HCT116 (cell line): ENCODE measurements around the gene OR6J1. TPM values are rescaled to one million over a fixed set of nuclear protein-coding genes. Genes with fewer than 3 reads are reported as not detected.

Experiments
- ATAC-seq: fragments of 200-7000 bp; cut with Tn5 transposase; 2 replicates; pipeline ENCODE4 v1.9.1; 2020; ENCODE audit warnings: mild to moderate bottlenecking, moderate library complexity
- BruUV-seq: library from RNA; stranded (reverse); fragments of 400-500 nt; replicated peaks from 2 replicates; lab custom pipeline; 2021; lab: Mats Ljungman, UMichigan
- CTCF ChIA-PET: fragments of 300-600 bp; sonication (Branson Sonifier 250); formaldehyde crosslinking; loops from one replicate; lab custom pipeline; 2021; ENCODE audit warnings: antibody characterized with exemption; lab: Charles Lee
- POLR2A ChIA-PET: fragments of 300-600, 350-600 bp; sonication (Branson Sonifier 250); formaldehyde crosslinking; loops from one replicate; lab custom pipeline; 2021; ENCODE audit warnings: antibody characterized with exemption; lab: Charles Lee
- RAD21 ChIA-PET, 2 experiments: fragments of 300-600 bp; sonication (Branson Sonifier 250); formaldehyde crosslinking; loops; one replicate each; lab custom pipeline; 2023; ENCODE audit warnings: low total read pairs in 2 of 2; ENCODE audit not compliant: uncharacterized antibody in 2 of 2, unreplicated experiment in 2 of 2, low non-redundant PET in 1 of 2; lab: Charles Lee
- DNase-seq: peaks from one replicate; pipeline ENCODE4 v3.0.0-alpha.2; 2010; ENCODE audit warnings: low read depth, low spot score
- H2AFZ ChIP-seq: fragments of 200-600 bp; shearing (Covaris generic), sonication (generic); 2 replicates; pipeline ENCODE4 v1.6.1; 2017; ENCODE audit warnings: low read depth, mixed run types, mixed read lengths, antibody characterized with exemption, low read length; ENCODE audit not compliant: poor library complexity, severe bottlenecking
- H3K27ac ChIP-seq: 2 replicates; pipeline ENCODE4 v1.5.1; 2012; ENCODE audit warnings: low read depth, low read length
- H3K27me3 ChIP-seq: fragments of 200-600 bp; sonication (generic); 2 replicates; pipeline ENCODE4 v1.6.1; 2016; ENCODE audit warnings: mixed run types, low read length, mixed read lengths; ENCODE audit not compliant: insufficient read depth
- H3K36me3 ChIP-seq, 2 experiments: fragments of 200-500 bp in 1 of 2; fragments of 200-600 bp in 1 of 2; sonication (Bioruptor generic) in 1 of 2; sonication (generic) in 1 of 2; 2 replicates each; pipeline versions ENCODE4 v1.5.1 to v1.6.1; 2014 to 2016; ENCODE audit warnings: low read length in 2 of 2, inconsistent platforms in 1 of 2, mixed read lengths in 1 of 2, mixed run types in 1 of 2; ENCODE audit not compliant: insufficient read depth in 2 of 2, control insufficient read depth in 1 of 2
- H3K4me1 ChIP-seq, 2 experiments: fragments of 200-600 bp in 1 of 2; sonication (generic) in 1 of 2; 2 replicates each; pipeline versions ENCODE4 v1.5.1 to v1.6.1; 2012 to 2017; ENCODE audit warnings: low read length in 2 of 2, inconsistent platforms in 1 of 2, mild to moderate bottlenecking in 1 of 2, mixed read lengths in 1 of 2, mixed run types in 1 of 2, moderate library complexity in 1 of 2; ENCODE audit not compliant: insufficient read depth in 2 of 2, control insufficient read depth in 1 of 2
- H3K4me2 ChIP-seq: fragments of 200-600 bp; sonication (generic); 2 replicates; pipeline ENCODE4 v1.6.1; 2017; ENCODE audit warnings: mixed run types, low read length, mixed read lengths
- H3K4me3 ChIP-seq, 2 experiments: fragments of 200-600 bp in 1 of 2; sonication (generic) in 1 of 2; replicated peaks in 1 of 2; 2 replicates each; pipeline ENCODE4 v1.5.1; 2011 to 2016; ENCODE audit warnings: low read length in 2 of 2, control low read depth in 1 of 2, low read depth in 1 of 2, mild to moderate bottlenecking in 1 of 2, mixed read lengths in 1 of 2, mixed run types in 1 of 2
- H3K79me2 ChIP-seq: fragments of 200-600 bp; sonication (generic); 2 replicates; pipeline ENCODE4 v1.6.1; 2017; ENCODE audit warnings: mild to moderate bottlenecking, mixed run types, low read length, moderate library complexity, mixed read lengths; ENCODE audit not compliant: insufficient read depth
- H3K9ac ChIP-seq: fragments of 200-600 bp; sonication (generic); 2 replicates; pipeline ENCODE4 v1.6.1; 2016; ENCODE audit warnings: low read length, mixed read lengths
- H3K9me2 ChIP-seq: fragments of 200-600 bp; sonication (generic), shearing (Covaris generic); 2 replicates; pipeline ENCODE4 v1.6.1; 2017; ENCODE audit warnings: mixed run types, mild to moderate bottlenecking, moderate library complexity; ENCODE audit not compliant: insufficient read depth
- H3K9me3 ChIP-seq, 2 experiments: fragments of 200-500 bp in 1 of 2; fragments of 200-600 bp in 1 of 2; sonication (Bioruptor generic) in 1 of 2; sonication (generic) in 1 of 2; 2 replicates each; pipeline ENCODE4 v1.6.1; 2014 to 2017; ENCODE audit warnings: low read length in 2 of 2, mixed read lengths in 2 of 2, inconsistent platforms in 1 of 2, low read depth in 1 of 2, mild to moderate bottlenecking in 1 of 2, mixed run types in 1 of 2, moderate library complexity in 1 of 2; ENCODE audit not compliant: control insufficient read depth in 1 of 2, insufficient read depth in 1 of 2
- H4K20me1 ChIP-seq: fragments of 200-600 bp; sonication (generic), shearing (Covaris generic); 2 replicates; pipeline ENCODE4 v1.6.1; 2017; ENCODE audit warnings: mixed run types, mild to moderate bottlenecking, moderate library complexity; ENCODE audit not compliant: insufficient read depth
- ATF3 ChIP-seq: IDR thresholded peaks from 2 replicates; pipeline ENCODE4 v1.6.1; 2012
- CBX3 ChIP-seq: IDR thresholded peaks from 2 replicates; pipeline ENCODE4 v1.6.1; 2012; ENCODE audit warnings: low read depth
- CEBPB ChIP-seq: IDR thresholded peaks from 2 replicates; pipeline ENCODE4 v1.6.1; 2012; ENCODE audit warnings: low read depth
- CTCF ChIP-seq, 3 experiments: fragments of 200-600 bp in 1 of 3; sonication (generic) in 1 of 3; IDR thresholded peaks in 2 of 3; conservative IDR thresholded peaks in 1 of 3; 2 replicates each; pipeline ENCODE4 v1.5.1; 2012 to 2017; ENCODE audit warnings: low read depth in 2 of 3, low read length in 2 of 3, antibody characterized with exemption in 1 of 3, borderline replicate concordance in 1 of 3, control low read depth in 1 of 3, mild to moderate bottlenecking in 1 of 3, mixed read lengths in 1 of 3, mixed run types in 1 of 3, moderate library complexity in 1 of 3; ENCODE audit not compliant: insufficient read depth in 1 of 3
- EGR1 ChIP-seq: IDR thresholded peaks from 2 replicates; pipeline ENCODE4 v1.6.1; 2012; ENCODE audit warnings: low read depth
- ELF1 ChIP-seq: IDR thresholded peaks from 2 replicates; pipeline ENCODE4 v1.6.1; 2012; ENCODE audit warnings: low read depth, borderline replicate concordance
- EZH2phosphoT487 ChIP-seq: fragments of 200-600 bp; IDR thresholded peaks from 2 replicates; pipeline ENCODE4 v1.6.1; 2018; ENCODE audit warnings: antibody characterized with exemption, borderline replicate concordance
- FOSL1 ChIP-seq: IDR thresholded peaks from 2 replicates; pipeline ENCODE4 v1.6.1; 2012; ENCODE audit warnings: low read depth
- JUND ChIP-seq: IDR thresholded peaks from 2 replicates; pipeline ENCODE4 v1.6.1; 2012
- MAX ChIP-seq: IDR thresholded peaks from 2 replicates; pipeline ENCODE4 v1.6.1; 2012
- POLR2A ChIP-seq: IDR thresholded peaks from 2 replicates; pipeline ENCODE4 v1.7.0; 2011; ENCODE audit warnings: borderline replicate concordance; ENCODE audit not compliant: insufficient read depth, insufficient read length; ENCODE audit errors: extremely low read depth
- RAD21 ChIP-seq: IDR thresholded peaks from 2 replicates; pipeline ENCODE4 v1.6.1; 2012; ENCODE audit warnings: low read depth, mild to moderate bottlenecking
- REST ChIP-seq: IDR thresholded peaks from 2 replicates; pipeline ENCODE4 v1.6.1; 2012; ENCODE audit warnings: low read depth
- SIN3A ChIP-seq: IDR thresholded peaks from 2 replicates; pipeline ENCODE4 v1.6.1; 2012; ENCODE audit warnings: low read depth
- SP1 ChIP-seq: IDR thresholded peaks from 2 replicates; pipeline ENCODE4 v1.6.1; 2012; ENCODE audit warnings: low read depth
- SRF ChIP-seq: IDR thresholded peaks from 2 replicates; pipeline ENCODE4 v1.6.1; 2012; ENCODE audit warnings: low read depth
- TCF7L2 ChIP-seq: IDR thresholded peaks from 2 replicates; pipeline ENCODE4 v1.7.0; 2011; ENCODE audit warnings: borderline replicate concordance, inconsistent platforms; ENCODE audit not compliant: insufficient read depth, insufficient read length; ENCODE audit errors: extremely low read depth
- ZBTB33 ChIP-seq: IDR thresholded peaks from 2 replicates; pipeline ENCODE4 v1.6.1; 2011; ENCODE audit warnings: mild to moderate bottlenecking, low read length, moderate library complexity; ENCODE audit not compliant: insufficient replicate concordance; ENCODE audit errors: extremely low read depth
- ZFX ChIP-seq: fragments of 450-650 bp; IDR thresholded peaks from 2 replicates; pipeline ENCODE4 v1.6.1; 2017
- ZNF274 ChIP-seq: fragments of 200-500 bp; sonication (Bioruptor generic); IDR thresholded peaks from 2 replicates; pipeline ENCODE4 v1.6.1; 2014; ENCODE audit warnings: mild to moderate bottlenecking, low read depth, low read length, inconsistent platforms
- intact Hi-C: fragments of 100-400 bp; cut with micrococcal nuclease; formaldehyde crosslinking; loops from 2 replicates; pipeline ENCODE4 v1.10.0; 2022
- total RNA-seq: library from RNA; stranded (reverse); gene quantifications from one replicate; pipeline ENCODE4 v1.2.1, GENCODE V29; 2021; ENCODE audit not compliant: unreplicated experiment

OR6J1 gene
- total RNA-seq, 1 experiment from 2014 or later = not detected

- H3K9ac ChIP-seq = no peak overlapping the region
- ATAC-seq (no peak), DNase-seq (no peak)
- RAD21 ChIA-PET = no interaction called here
- BruUV-seq = no TSS peak
- no peaks in the 10 kb centered on the region for H3K9me2 ChIP-seq
- intact Hi-C loops = no loop called here
- H4K20me1 ChIP-seq = no peaks in the 10 kb centered on the region
- no peaks in the 10 kb centered on the region for H3K36me3 ChIP-seq
- H3K27ac ChIP-seq = no peak overlapping the region
- H3K9me3 ChIP-seq = no peaks in the 10 kb centered on the region
- H3K79me2 ChIP-seq = peaks cover 4% of the 10 kb centered on the region
- TF ChIP-seq TCF7L2 (no peak), REST (no peak), JUND (no peak), CTCF (IDR thresholded peaks at IDR 0.05 in 2 of 3, conservative IDR thresholded peaks at IDR 0.05 in 1 of 3; ENCODE audit: borderline replicate concordance in 1 of 3, insufficient read depth in 1 of 3, low read depth in 2 of 3, low read length in 2 of 3) (no peak), MAX (no peak), ZNF274 (no peak), EGR1 (no peak), ATF3 (no peak), ZFX (no peak), CEBPB (no peak), FOSL1 (no peak), POLR2A (no peak), RAD21 (no peak), ELF1 (no peak), CBX3 (no peak), SP1 (no peak), EZH2phosphoT487 (no peak), SRF (no peak), SIN3A (no peak), ZBTB33 (no peak)
- POLR2A ChIA-PET = interaction anchor here (0.6 to 1.2 kb wide), 2 partner anchors 15 to 60 kb away, joined by 3 read pairs; no protein-coding TSS in a partner anchor
- no peak overlapping the region for H2AFZ ChIP-seq
- H3K4me2 ChIP-seq = no peak overlapping the region
- CTCF ChIA-PET = interaction anchor here (1.4 kb wide), 1 partner anchor 34 kb away, joined by 3 read pairs; no protein-coding TSS in a partner anchor
- peaks cover 8 to 21% of the 10 kb centered on the region in 2 experiments for H3K4me1 ChIP-seq
- H3K27me3 ChIP-seq = peaks cover 10% of the 10 kb centered on the region; the same call in 1 of the 2 replicates
- H3K4me3 ChIP-seq = no peak overlapping the region
Measured at GRCh38 chr14:22593601-22594000, 50.6 kb downstream of the OR6J1 start.
